Activated T-helper 1 cell treated with anti-CD3 and anti-CD28 coated beads, Interleukin-12 subunit alpha, Interleukin-12 subunit beta, Interleukin-2, Interleukin-4 antibody, amounts not matched to agents 30 ng/mL and 10 ng/mL and 1 ng/mL, durations not matched to agents 14 hours and 24 hours and 36 hours (primary cell): ENCODE data around the gene CAMK2B. TPM values are rescaled to one million over a fixed set of nuclear protein-coding genes. Genes with fewer than 3 reads are reported as not detected.

Experiments used
- DNase-seq: peaks from one replicate; pipeline ENCODE4 v3.0.0; 2021; ENCODE audit warnings: low spot score
- H3K27ac Mint-ChIP-seq: one replicate; pipeline ENCODE4 v1.8.0; 2021; ENCODE audit warnings: mild to moderate bottlenecking, mixed read lengths
- H3K27me3 Mint-ChIP-seq: one replicate; pipeline ENCODE4 v1.8.0; 2022; ENCODE audit warnings: mild to moderate bottlenecking, moderate library complexity, mixed read lengths; ENCODE audit not compliant: insufficient read depth
- H3K36me3 Mint-ChIP-seq: one replicate; pipeline ENCODE4 v1.8.0; 2021; ENCODE audit warnings: low read depth, mixed read lengths
- H3K4me1 Mint-ChIP-seq: one replicate; pipeline ENCODE4 v1.8.0; 2021; ENCODE audit warnings: low read depth, mixed read lengths
- H3K4me3 Mint-ChIP-seq: one replicate; pipeline ENCODE4 v1.8.0; 2021; ENCODE audit warnings: mild to moderate bottlenecking, moderate library complexity, mixed read lengths
- H3K9me3 Mint-ChIP-seq: one replicate; pipeline ENCODE4 v1.8.0; 2021; ENCODE audit warnings: mixed read lengths
- intact Hi-C: fragments of 100-400 bp; cut with micrococcal nuclease; formaldehyde crosslinking; loops from one replicate; pipeline ENCODE4 v1.15.1; 2024
- total RNA-seq: library from RNA; stranded (reverse); gene quantifications from 2 replicates; pipeline ENCODE4 v1.2.3, GENCODE V29; 2022

Gene CAMK2B
- total RNA-seq, 1 donor from 2014 or later, result 0.47 TPM

DNA sequence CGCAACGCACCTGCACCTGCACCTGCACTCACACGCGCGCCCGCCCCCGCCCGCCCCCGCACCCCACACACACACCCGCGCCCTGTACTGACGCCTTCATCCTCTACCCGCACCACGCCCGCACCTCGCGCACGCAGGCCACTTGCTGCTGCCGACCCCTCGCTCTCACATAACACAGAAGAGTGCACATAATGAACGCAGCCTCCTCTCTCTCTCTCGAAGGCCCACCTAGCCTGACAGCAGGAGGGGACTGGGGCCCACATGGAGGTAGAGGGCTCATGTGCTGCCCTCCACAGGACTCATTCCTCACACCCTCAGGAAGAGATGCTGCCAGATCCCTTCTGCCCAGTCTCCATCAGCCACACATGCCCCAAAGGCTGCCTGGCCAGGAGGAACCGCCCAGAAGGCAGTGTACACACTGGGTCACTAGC lies 432 bp upstream of the CAMK2B start:
- Mint-ChIP-seq H3K9me3 (no peaks in the 10 kb centered on the region), H3K27me3 (peaks cover 36% of the 10 kb centered on the region), H3K36me3 (no peaks in the 10 kb centered on the region), H3K4me1 (peaks cover 4% of the 10 kb centered on the region), H3K4me3 (peak overlapping the region; percentile 84), H3K27ac (peak overlapping the region; percentile 68)
- no peak for DNase-seq
- intact Hi-C loops, result no loop called here

DNA sequence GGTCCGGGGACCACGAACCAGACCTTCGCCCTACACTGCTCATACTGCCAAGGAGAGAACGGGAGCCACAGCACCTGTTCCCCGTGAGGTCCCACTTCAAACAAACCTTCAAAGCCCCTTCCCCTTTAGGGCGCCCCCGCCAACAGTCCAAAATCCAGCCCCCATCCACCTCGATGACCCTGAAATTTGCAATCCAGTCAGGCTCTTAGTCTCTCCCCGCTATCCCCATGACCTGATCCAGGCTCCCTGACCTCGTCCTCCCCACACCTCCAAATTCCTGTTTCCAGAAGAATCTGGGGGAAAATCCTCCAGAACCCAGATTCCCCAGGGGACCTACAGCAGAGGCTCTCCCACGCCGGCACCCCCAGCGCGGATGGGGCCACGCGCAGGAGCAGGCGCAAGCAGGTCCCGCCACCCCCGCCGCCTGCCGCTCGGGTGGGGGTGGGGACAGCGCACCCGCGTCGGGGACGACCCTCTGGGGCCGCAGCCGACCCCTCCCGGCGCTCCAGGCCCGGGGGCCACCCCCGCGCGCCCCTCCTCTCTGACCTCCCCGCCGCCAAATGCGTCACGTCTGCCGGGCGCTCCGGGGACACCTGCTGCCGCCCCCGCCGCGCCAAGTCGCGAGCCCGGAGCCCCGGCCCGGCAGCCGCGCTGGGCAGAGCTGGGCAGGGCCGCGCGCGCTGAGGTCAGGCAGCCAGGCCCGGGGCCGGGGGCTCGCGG lies 753 bp downstream of the CAMK2B start:
- Mint-ChIP-seq H3K27me3 (peaks cover 36% of the 10 kb centered on the region), H3K9me3 (no peaks in the 10 kb centered on the region), H3K36me3 (no peaks in the 10 kb centered on the region), H3K4me3 (peak overlapping the region; percentile 45), H3K27ac (no peak overlapping the region), H3K4me1 (peaks cover 4% of the 10 kb centered on the region)
- intact Hi-C loops, result no loop called here
- DNase-seq, result no peak

DNA sequence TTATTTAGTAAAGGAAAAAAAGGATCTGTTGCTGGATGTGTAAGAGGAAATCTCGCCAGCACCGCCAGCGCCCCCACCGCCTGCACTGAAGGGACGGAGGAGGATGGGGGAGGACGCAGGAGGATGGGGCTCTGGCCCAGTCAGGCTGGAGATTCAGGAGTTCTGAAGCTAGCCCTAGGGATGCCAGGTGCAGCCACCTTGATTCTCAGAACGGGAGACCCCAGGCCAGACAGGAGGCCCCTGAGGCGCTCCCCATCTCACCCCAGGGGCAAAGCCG lies 1.3 kb downstream of the CAMK2B start:
- peaks cover 36% of the 10 kb centered on the region for H3K27me3 Mint-ChIP-seq
- no peaks in the 10 kb centered on the region for H3K9me3 Mint-ChIP-seq
- peak overlapping the region; percentile 45 for H3K4me3 Mint-ChIP-seq

DNA sequence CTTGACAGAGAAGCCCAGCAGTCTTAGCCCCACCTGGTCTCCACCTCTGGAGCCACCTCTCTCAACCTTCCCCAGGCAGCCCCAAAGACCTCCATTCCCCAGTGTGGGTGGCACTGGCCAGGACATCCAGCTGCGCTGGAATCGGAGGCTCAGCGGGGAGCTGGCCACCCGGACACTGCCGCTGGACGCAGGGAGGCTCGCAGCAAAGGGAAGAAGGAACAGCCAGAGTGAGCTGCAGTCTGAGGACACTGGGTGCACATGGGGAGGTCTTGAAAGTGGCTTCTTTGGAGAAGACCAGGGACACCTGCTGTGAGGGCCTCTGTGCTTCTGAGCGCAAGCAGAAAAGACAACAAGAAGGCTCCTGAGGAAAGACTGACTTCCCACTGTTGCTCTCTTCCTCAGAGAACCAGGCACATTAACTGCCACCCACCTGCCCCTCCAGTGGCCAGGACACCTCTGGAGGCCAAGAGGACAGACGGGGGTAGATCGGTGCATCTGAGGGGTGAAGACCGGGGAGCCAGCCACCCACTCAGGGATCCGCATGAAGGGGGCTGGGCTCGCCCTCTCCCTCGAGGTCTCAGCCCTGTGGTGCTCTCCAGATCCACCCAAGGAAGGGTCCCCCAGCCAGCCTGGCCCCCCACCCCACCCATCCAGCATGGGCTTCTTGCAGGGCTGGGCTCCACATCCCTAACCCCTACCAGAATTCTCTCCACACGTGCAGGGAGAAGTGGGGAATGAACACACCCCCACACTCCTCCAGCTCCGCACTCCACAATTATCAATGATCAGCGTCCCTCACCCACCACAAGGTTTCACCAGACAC lies 1.8 kb downstream of the CAMK2B start:
- Mint-ChIP-seq H3K27ac (no peak overlapping the region), H3K9me3 (no peaks in the 10 kb centered on the region), H3K4me3 (peak overlapping the region; percentile 11), H3K27me3 (peaks cover 36% of the 10 kb centered on the region), H3K36me3 (no peaks in the 10 kb centered on the region), H3K4me1 (peaks cover 4% of the 10 kb centered on the region)
- intact Hi-C loops, result no loop called here
- DNase-seq, result no peak

More for the DNA sequence above, 1.3 kb downstream of the CAMK2B start:
- DNase-seq, result no peak
- H3K27ac Mint-ChIP-seq, result no peak overlapping the region
- H3K4me1 Mint-ChIP-seq, result peaks cover 4% of the 10 kb centered on the region
- no peaks in the 10 kb centered on the region for H3K36me3 Mint-ChIP-seq
- intact Hi-C loops, result no loop called here

DNA sequence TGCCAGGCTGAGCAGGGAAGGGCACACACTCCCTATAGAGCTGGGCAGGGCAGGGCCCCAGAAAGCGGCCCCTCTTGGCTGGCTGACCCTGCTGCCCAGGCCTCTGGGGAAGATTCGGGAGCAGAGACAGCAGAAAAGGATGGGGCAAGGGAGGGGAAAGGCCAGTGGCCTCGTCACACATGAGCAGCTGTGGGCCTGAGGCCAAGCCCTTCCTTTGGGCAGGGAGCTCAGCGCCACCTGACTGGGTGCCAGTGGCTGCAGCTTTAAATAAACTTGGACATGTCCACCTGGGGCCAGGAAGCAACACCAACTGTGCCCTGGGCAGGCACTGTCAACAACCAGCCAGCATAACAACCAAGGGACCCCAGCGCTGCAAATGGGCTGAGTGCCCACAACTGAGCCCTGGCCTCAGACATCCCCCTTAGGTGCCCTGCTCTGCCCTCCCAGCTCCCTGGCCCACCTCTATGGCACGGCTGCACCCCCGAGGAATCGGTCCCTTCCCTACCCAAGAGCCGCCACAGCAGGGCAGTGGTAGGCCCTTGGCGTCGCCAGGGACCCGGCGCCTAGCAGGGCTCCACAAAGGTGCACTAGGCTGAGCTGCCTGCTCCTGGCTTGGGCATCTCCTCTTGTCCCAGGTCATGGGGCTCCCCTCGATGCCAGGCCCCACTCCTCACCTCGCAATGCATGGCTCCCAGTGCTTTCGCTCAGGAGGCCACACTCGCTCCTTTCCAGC lies 2.6 kb downstream of the CAMK2B start:
- Mint-ChIP-seq H3K36me3 (no peaks in the 10 kb centered on the region), H3K4me1 (peaks cover 4% of the 10 kb centered on the region), H3K9me3 (no peaks in the 10 kb centered on the region), H3K27me3 (peaks cover 37% of the 10 kb centered on the region), H3K27ac (no peak overlapping the region), H3K4me3 (no peak overlapping the region)
- intact Hi-C loops, result no loop called here
- DNase-seq, result no peak

DNA sequence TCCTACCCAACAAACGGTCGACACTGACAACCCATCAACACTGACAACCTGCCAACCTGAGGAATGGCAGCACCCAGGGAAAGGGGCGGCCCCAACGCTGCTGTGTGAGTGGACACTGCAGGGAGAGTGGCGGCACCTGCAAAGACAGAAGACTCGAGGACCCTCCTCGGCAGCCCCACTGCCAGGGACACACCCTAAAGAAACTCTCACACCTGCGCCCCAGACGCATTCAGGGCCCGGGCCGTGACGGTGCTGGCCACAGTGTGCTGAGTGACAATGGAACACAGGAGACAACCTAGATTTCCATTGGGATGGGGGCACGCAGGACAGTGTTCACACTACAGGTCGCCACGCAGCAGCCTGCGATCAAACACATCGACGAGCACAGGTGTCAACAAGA lies 3.6 kb downstream of the CAMK2B start:
- H3K9me3 Mint-ChIP-seq, result no peaks in the 10 kb centered on the region
- H3K36me3 Mint-ChIP-seq, result no peaks in the 10 kb centered on the region
- no peak for DNase-seq
- intact Hi-C loops, result no loop called here
- peaks cover 4% of the 10 kb centered on the region for H3K4me1 Mint-ChIP-seq
- no peak overlapping the region for H3K4me3 Mint-ChIP-seq
- H3K27me3 Mint-ChIP-seq, result peaks cover 37% of the 10 kb centered on the region
- no peak overlapping the region for H3K27ac Mint-ChIP-seq

DNA sequence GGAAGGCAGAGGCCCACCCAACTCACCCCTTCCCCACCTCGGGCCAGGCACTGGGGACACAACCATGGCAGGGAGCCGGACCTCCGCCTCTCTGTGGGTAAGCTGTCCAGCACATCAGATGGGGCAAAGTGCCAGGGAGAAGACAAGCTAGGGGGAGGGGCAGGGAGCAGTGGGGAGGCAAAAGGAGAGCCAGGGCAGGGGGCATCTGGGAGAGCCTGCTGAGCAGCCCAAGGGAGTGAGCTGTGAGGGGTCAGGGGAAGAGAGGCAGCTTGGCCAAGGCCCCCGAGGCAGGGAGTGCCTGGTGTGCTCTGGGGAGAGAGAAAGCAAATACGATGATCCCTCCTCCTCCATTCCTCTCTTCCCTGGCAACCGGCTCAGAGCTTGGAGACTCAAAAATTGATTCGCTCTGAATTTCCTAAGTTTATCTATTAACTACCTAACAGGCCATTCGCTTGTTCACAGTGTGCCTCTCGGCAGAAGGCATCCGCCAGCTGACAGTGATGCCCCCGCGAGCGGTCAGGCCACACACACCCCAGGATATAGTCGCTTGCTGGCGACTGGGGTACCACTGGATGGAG lies 4.5 kb downstream of the CAMK2B start:
- Mint-ChIP-seq H3K4me1 (peaks cover 3% of the 10 kb centered on the region), H3K27ac (no peak overlapping the region), H3K4me3 (no peak overlapping the region), H3K9me3 (no peaks in the 10 kb centered on the region), H3K36me3 (no peaks in the 10 kb centered on the region), H3K27me3 (peaks cover 37% of the 10 kb centered on the region)
- DNase-seq, result no peak
- intact Hi-C loops, result no loop called here

DNA sequence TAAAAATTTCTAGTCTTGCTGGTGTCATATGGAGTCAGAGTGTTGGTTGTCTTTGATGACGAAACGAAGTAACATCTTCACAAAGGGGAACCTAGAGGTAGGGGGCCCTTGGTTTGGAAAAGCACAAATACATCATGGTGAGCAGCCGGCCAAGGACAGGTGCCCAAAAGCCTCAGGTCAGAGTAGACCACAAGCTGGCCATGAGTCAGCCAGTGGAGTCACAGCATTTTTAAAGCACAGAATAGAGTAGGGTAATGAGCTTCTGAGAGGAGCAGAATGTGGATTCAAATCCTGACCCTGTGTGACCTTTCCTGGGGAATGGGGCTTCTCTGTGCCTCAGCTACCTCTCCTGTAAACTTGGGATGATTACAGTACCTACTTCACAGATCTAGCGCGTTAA lies 5.3 kb downstream of the CAMK2B start:
- DNase-seq, result no peak
- H3K36me3 Mint-ChIP-seq, result no peaks in the 10 kb centered on the region
- H3K4me1 Mint-ChIP-seq, result no peaks in the 10 kb centered on the region
- no peaks in the 10 kb centered on the region for H3K9me3 Mint-ChIP-seq
- H3K27ac Mint-ChIP-seq, result no peak overlapping the region
- no peak overlapping the region for H3K4me3 Mint-ChIP-seq
- peaks cover 41% of the 10 kb centered on the region for H3K27me3 Mint-ChIP-seq
- intact Hi-C loops, result no loop called here

DNA sequence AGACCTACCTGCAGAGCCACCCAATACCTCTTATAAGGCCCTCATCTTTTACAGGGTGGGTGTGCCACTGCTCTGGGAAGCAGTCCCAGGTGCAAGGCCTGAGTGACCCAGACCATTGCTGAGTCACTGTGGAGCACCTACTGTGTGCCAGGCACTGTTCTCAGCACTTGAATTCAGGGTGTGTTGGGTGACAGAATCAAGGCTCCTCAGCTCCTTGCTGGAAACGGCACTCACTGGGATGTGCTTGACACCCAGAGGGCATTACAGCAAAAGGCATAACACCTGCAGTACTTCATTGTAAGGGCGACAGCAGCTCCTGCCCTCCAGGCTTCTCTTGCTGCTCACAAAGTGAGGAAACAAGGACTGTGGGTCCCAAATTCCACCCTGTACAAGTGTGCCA lies 7.1 kb downstream of the CAMK2B start:
- intact Hi-C loops, result no loop called here
- DNase-seq, result no peak
- Mint-ChIP-seq H3K9me3 (no peaks in the 10 kb centered on the region), H3K27ac (no peak overlapping the region), H3K27me3 (peaks cover 37% of the 10 kb centered on the region), H3K36me3 (no peaks in the 10 kb centered on the region), H3K4me3 (no peak overlapping the region), H3K4me1 (no peaks in the 10 kb centered on the region)

DNA sequence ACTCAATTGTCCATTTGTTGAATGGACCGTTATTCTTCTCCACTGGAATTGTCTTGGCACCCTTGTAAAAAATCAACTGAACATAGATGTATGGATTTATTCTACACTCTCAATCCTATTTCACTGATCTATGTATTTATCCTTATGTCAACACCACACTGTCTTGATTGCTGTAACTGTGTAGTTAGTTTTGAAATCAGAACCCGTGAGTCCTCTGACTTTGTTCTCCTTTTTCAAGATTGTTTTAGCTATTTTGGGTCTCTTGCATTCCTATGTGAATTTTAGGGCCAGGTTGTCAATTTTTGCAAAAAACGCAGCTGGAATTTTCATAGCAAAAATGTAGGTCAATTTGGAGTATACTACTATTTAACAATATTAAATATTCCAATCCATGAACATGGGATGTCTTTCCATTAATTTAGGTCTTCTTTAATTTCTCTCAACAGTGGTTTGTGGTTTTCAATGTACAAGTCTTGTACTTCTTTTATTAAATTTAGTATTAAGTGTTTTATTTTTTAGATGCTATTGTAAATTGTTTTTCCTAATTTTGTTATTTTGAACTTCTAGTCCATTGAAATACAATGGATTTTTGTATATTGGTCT lies 10.0 kb downstream of the CAMK2B start:
- no peak overlapping the region for H3K4me3 Mint-ChIP-seq
- no peak for DNase-seq
- H3K36me3 Mint-ChIP-seq, result no peaks in the 10 kb centered on the region
- intact Hi-C loops, result no loop called here
- H3K27ac Mint-ChIP-seq, result no peak overlapping the region
- peaks cover 37% of the 10 kb centered on the region for H3K27me3 Mint-ChIP-seq
- H3K9me3 Mint-ChIP-seq, result no peaks in the 10 kb centered on the region
- H3K4me1 Mint-ChIP-seq, result no peaks in the 10 kb centered on the region

DNA sequence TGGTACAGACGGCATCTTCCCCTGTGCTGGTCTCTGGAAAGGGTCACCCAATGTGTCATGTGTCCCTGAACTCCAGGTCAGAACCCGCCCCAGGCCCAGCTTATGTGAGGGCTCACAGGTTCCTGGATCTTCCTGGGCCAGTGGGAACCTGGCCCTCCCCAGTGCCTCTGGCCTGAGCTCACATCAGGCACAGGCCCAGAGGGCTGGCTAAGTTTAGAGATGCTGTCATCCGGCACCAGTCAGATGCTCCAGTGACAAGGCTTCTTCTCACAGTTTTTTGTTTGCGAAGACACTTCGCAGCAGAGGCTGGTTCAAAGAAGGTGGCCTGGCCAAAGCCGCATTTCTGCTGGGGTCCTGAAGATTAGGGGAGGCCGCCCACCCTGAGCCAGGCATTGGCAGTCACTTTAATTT lies 11.8 kb downstream of the CAMK2B start:
- H3K4me1 Mint-ChIP-seq, result no peaks in the 10 kb centered on the region
- no peaks in the 10 kb centered on the region for H3K9me3 Mint-ChIP-seq
- H3K4me3 Mint-ChIP-seq, result no peak overlapping the region
- H3K27me3 Mint-ChIP-seq, result peaks cover 42% of the 10 kb centered on the region
- H3K27ac Mint-ChIP-seq, result no peak overlapping the region
- DNase-seq, result no peak
- H3K36me3 Mint-ChIP-seq, result no peaks in the 10 kb centered on the region
- intact Hi-C loops, result no loop called here

DNA sequence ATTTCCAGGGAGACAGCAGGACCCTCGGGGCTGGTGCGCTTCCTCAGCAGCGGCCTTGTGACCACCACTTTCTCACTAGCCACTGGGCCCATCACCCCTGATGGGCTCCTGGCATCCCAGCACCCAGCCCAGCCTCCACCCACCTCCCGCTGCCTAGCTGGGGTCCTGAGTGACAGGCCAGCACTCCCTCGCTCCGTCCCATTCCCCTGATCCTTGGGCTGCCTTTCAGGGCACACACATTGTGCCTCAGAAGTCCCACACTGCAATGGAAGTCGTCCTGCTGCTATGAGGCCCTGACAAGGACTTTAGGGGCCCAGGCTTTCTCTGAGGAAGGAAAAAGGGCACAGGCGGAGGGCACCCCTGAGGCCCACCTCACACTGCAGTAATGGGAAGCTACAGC lies 12.4 kb downstream of the CAMK2B start:
- Mint-ChIP-seq H3K9me3 (no peaks in the 10 kb centered on the region), H3K27me3 (peaks cover 43% of the 10 kb centered on the region), H3K4me1 (no peaks in the 10 kb centered on the region), H3K27ac (no peak overlapping the region), H3K36me3 (no peaks in the 10 kb centered on the region), H3K4me3 (no peak overlapping the region)
- no peak for DNase-seq
- intact Hi-C loops, result no loop called here
